Omental fat pad (tissue), 4 donors: ENCODE data around the gene CSNK1A1. TPM values are rescaled to one million over a fixed set of nuclear protein-coding genes. Genes with fewer than 3 reads are reported as not detected.
"Not testable (repeated sequence)": the region's sequence is repeated elsewhere in the genome, so short reads cannot be mapped to it uniquely, and the experiment has no call there.

Experiments
- ATAC-seq: fragments of 150-250 bp; one replicate; pipeline ENCODE4 v1.9.1; 2016; ENCODE audit warnings: mild to moderate bottlenecking, moderate library complexity; ENCODE audit not compliant: low FRiP score
- DNase-seq: peaks from one replicate; pipeline ENCODE4 v3.0.0-alpha.2; 2019; ENCODE audit warnings: low spot score
- total RNA-seq, 4 donors: library from RNA; depleted of rRNA; stranded (reverse); fragments of >200 nt; gene quantifications; one replicate each; pipeline ENCODE4 v1.1.0, GENCODE V29; 2016
- TF ChIP-seq, protein P1 (sequence below), 3 donors: fragments of 450-650 bp; IDR thresholded peaks; one replicate each; pipeline ENCODE4 v1.5.1; 2016 to 2017; ENCODE audit warnings: antibody characterized with exemption in 3 of 3, mild to moderate bottlenecking in 3 of 3, moderate library complexity in 2 of 3

CSNK1A1 gene
- total RNA-seq, 4 donors from 2014 or later: 181 to 292 (median 209) TPM

DNA sequence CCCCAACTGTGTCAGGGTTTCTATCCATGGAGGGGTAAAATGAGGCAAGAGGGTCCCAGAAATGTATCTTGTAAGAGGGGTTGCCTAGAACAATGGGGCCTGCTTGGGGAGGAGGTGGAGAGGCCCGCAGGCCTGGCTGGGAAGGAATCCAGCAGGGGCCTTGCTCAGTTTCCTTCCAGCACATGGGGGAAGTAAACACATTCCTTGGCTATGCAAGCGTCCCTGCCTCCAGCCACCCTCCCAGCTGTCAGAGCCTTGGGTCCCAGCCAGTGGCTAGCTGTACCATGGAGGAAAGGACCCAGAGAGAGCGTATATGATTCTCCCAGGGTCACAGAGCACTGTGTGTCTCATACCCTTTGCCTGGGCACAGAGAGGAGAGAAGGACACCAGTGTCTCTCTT lies 101.0 kb downstream of the CSNK1A1 start:
- TF ChIP-seq, protein P1, sequence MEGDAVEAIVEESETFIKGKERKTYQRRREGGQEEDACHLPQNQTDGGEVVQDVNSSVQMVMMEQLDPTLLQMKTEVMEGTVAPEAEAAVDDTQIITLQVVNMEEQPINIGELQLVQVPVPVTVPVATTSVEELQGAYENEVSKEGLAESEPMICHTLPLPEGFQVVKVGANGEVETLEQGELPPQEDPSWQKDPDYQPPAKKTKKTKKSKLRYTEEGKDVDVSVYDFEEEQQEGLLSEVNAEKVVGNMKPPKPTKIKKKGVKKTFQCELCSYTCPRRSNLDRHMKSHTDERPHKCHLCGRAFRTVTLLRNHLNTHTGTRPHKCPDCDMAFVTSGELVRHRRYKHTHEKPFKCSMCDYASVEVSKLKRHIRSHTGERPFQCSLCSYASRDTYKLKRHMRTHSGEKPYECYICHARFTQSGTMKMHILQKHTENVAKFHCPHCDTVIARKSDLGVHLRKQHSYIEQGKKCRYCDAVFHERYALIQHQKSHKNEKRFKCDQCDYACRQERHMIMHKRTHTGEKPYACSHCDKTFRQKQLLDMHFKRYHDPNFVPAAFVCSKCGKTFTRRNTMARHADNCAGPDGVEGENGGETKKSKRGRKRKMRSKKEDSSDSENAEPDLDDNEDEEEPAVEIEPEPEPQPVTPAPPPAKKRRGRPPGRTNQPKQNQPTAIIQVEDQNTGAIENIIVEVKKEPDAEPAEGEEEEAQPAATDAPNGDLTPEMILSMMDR (IDR thresholded peaks at IDR 0.05): no peak
- DNase-seq (no peak), ATAC-seq (no peak)

DNA sequence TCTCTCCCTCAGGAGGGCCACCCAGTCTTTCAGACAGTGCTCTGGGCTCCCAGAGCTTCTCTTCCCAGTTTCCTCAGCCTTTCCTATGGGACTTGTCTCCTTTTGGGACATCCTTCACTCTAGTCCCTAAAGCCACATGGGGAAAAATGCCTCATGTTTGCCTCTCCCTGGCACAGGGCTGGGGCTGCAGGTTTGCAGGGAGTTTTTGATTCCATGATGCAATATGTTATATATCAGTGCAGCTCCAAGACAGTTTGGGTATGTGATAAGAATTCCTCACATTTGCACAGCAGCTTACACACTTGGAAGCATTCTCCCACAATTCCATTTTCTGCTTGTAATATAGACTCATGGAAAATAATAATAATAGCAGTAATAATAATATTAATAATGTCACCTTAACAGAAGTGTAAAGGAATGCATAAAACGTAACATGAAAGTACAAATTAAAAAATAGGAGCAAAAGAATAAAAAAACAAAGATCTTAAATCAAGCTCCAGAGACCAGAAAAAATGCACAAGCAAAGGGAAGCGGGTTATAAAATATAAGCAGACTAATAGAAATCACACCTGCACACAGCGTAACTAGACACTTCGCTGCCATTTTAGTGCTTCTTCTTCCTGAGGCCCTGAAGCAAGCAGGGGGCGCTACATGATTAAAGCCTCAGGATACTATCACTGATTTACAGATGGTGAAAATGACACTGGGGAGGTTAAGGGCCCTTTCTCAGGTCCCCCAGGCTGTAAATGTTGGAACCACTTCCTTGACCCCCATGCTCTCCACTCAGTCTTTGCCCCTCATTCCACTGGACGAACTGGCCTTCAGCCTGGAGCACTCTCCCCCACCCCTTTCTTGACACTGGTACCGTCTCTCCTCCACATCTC lies 102.2 kb downstream of the CSNK1A1 start:
- DNase-seq (no peak), ATAC-seq (no peak)
- TF ChIP-seq, protein P1 (IDR thresholded peaks at IDR 0.05): no peak

DNA sequence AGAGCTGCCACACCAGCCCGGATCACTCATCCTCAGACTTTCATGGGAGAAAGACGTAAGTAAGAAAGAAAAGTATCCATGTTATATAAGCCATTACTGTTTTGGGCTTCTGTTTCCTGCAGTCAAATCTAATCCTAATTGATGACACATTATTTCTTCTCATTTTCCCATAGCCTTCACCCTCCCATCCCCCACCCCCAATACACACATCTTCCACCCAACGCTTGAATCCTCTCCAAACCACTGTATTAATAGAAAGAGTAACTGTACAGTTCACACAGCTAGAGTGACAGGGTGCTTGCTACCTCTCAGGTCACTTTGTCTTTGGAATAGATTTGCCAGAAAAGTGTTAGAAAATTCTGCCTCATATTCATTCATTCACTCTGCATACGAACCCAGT lies 102.8 kb downstream of the CSNK1A1 start:
- no peak for DNase-seq
- TF ChIP-seq, protein P1 (IDR thresholded peaks at IDR 0.05): no peak
- ATAC-seq: no peak

DNA sequence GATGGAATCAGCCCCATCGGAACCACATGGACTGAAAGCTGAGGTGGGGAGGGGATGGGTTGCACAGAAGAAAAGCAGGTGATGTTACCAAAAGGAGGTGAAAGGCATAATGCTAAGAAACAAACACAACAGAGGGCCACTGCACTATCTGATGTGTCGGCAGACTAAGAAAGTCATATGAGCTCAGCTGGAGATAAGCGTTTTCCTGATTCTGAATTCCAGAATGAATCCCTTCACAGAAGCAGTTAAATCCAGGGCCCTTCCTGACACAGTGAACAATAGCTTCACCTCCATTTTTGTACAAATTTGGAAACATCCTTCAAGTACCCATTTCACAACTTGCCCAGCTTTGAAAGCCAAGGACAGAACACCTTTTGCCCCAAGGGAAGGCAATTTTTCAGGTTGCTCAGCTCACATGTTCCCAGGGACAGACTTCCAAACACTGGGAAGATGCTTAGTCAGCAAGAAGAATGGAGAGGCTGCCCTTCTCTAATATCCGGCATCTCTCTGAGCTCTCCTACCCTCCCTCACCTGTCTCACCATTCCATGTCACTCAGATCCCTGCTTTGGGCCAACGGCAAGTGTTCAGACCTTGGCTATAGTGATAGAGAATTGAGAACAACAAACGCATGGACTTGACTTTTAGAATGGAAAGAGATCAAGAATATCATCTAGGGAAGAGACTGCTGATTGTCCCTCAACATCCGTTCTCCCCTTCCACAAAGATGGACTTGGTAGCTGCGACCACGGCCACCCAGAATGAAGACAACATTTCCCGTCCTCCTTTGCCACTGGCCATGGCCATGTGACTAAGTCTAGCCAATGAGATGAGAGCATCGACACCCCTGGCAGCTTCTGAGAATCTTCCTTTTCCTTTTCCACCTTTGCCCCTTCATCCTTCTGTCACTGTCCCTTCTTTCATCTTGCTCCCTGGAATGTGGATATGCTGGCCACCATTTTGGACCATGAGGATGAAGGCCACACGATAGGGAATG lies 103.6 kb downstream of the CSNK1A1 start:
- no peak for DNase-seq
- TF ChIP-seq, protein P1 (IDR thresholded peaks at IDR 0.05): no peak
- ATAC-seq: no peak

DNA sequence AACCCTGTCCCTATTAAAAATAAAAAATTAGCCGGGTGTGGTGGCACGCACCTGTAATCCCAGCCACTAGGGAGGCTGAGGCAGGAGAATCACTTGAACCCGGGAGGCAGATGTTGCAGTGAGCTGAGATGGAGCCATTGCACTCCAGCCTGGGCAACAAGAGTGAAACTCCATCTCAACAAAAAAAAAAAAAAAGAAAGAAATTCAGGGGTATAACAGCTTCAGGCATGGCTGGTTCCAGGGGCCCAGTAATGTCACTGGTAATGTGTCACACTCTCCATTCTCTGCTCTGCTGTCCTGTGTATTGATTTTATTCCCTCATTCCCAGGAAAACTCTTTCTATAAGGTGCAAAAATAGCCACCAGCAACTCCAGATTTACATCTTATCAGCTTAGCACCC lies 104.4 kb downstream of the CSNK1A1 start:
- DNase-seq: not testable (repeated sequence)

DNA sequence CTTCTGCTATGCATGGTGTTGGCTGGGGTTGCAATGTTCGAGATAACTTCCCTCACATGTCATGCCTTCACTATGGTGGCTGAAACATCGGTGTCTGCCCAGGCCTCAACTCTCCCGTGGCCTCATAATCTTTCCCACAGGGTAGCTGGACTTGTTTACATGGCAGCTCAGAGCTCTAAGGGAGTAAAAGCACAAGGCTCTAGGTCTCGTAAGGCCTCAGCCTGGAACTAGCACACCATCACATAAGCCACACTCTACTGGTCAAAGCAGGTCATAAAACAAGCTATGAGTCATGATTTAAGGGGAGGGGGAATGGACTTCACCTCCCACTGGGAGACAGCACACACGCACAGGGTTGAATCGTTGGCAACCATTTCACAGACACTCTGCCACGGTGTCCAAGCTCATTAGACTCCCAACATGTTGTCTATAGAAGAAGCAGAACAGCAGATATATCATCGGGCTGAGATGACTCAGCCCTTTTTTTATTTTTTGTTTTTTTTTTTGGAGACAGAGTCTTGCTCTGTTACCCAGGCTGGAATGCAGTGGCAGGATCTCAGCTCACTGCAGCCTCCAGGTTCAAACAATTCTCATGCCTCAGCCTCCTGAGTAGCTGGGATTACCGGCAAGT lies 105.4 kb downstream of the CSNK1A1 start:
- DNase-seq (no peak), ATAC-seq (peak; percentile 71)

More for the DNA sequence above, 104.4 kb downstream of the CSNK1A1 start:
- ATAC-seq: not testable (repeated sequence)

More for the DNA sequence above, 105.4 kb downstream of the CSNK1A1 start:
- TF ChIP-seq, protein P1 (IDR thresholded peaks at IDR 0.05): no peak
